ENCODE data around the gene KRTAP17-1.
"Not testable (repeated sequence)": the region's sequence is repeated elsewhere in the genome, so short reads cannot be mapped to it uniquely, and the experiment has no call there.

The KRTAP17-1 gene

DNA sequence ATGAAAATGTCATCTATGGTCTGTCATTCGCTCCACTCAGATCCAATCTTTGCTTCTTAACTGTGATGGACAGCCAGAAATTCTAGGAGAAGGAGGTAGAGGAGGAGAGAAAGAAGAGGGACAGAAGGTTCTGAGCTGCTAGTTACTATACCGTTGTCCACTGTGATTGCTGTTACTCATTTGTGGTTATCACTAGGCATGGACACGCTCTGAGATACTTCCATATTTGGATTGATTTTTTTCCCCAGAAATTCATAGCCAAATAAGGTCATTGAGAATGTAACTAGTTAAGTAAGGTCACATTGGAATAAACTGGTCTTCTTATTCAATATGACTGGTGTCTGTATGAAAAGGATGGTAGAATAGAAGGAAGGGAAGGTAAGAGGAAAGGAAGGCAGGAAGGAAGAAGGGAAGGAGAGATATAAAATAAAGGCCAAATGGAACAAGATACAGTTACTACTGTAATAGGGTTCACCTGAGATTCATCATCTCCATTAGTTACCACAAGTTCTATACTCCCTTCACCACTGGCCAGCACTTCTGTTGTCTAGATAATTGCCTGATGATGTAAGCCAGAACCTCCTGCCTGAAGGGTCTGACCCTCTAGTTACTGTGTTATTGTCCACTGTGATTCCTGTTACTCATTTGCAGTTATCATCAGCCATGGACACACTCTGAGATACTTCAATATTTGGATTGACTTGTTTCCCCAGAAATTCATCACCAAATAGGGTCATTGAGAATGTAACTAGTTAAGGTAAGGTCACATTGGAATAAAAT lies 37.1 kb downstream of the KRTAP17-1 start:
- peaks cover 6% of the 10 kb centered on the region for H3K9me3 Mint-ChIP-seq
- peaks cover 18% of the 10 kb centered on the region for H3K27me3 Mint-ChIP-seq (ENCODE audit: low read depth)
- H3K4me1 Mint-ChIP-seq, result no peaks in the 10 kb centered on the region

DNA sequence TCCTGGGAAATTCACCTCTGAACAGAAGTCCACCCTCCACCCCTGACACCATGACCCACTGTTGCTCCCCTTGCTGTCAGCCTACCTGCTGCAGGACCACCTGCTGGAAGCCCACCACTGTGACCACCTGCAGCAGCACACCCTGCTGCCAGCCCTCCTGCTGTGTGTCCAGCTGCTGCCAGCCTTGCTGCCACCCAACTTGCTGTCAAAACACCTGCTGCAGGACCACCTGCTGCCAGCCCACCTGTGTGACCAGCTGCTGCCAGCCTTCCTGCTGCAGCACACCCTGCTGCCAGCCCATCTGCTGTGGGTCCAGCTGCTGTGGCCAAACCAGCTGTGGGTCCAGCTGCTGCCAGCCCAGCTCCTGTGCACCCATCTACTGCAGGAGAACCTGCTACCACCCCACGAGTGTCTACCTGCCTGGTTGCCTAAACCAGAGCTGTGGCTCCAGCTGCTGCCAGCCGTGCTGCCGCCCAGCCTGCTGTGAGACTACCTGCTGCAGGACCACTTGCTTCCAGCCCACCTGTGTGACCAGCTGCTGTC lies 39.8 kb downstream of the KRTAP17-1 start, which contains the start of gene KRTAP9-7:
KRTAP9-7 (plus strand) TSS at position 51 of the 543 bp plus-strand sequence; CDS start at position 51, 0 bp downstream.
- peaks cover 18% of the 10 kb centered on the region for H3K27me3 Mint-ChIP-seq (ENCODE audit: low read depth)
- H3K4me1 Mint-ChIP-seq; H3K4me3 Mint-ChIP-seq; H3K27ac Mint-ChIP-seq; H3K36me3 Mint-ChIP-seq (ENCODE audit: low read depth); H3K9me3 Mint-ChIP-seq: not testable (repeated sequence)

More for the DNA sequence above, 37.1 kb downstream of the KRTAP17-1 start:
- Mint-ChIP-seq H3K4me3 (no peak overlapping the region), H3K36me3 (ENCODE audit: low read depth) (no peaks in the 10 kb centered on the region), H3K27ac (no peak overlapping the region)
- TF ChIP-seq, protein P1, sequence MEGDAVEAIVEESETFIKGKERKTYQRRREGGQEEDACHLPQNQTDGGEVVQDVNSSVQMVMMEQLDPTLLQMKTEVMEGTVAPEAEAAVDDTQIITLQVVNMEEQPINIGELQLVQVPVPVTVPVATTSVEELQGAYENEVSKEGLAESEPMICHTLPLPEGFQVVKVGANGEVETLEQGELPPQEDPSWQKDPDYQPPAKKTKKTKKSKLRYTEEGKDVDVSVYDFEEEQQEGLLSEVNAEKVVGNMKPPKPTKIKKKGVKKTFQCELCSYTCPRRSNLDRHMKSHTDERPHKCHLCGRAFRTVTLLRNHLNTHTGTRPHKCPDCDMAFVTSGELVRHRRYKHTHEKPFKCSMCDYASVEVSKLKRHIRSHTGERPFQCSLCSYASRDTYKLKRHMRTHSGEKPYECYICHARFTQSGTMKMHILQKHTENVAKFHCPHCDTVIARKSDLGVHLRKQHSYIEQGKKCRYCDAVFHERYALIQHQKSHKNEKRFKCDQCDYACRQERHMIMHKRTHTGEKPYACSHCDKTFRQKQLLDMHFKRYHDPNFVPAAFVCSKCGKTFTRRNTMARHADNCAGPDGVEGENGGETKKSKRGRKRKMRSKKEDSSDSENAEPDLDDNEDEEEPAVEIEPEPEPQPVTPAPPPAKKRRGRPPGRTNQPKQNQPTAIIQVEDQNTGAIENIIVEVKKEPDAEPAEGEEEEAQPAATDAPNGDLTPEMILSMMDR (IDR thresholded peaks at IDR 0.05; ENCODE audit: unreplicated experiment in 3 of 3), result no peak

DNA sequence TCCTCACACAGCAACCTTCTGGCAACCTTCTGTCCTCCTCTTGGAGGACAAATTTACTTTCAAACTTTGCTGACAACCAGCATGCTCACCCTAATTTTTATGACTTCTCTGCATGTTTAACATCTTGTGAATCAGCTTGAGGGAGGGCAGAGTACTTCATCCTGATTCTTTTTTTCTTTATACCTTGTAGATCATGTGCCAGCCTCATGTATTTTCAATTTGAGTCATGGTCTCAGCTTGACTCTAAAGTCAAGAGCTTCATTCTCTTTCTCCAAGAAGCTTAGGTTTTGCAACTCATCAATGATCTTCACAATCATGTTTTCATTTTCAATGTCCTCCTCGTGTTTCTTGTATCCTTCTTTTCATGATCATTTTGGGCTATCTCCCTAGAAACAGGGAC lies 43.7 kb downstream of the KRTAP17-1 start:
- no peaks in the 10 kb centered on the region for H3K9me3 Mint-ChIP-seq
- H3K4me1 Mint-ChIP-seq, result no peaks in the 10 kb centered on the region
- H3K27me3 Mint-ChIP-seq (ENCODE audit: low read depth), result peaks cover 11% of the 10 kb centered on the region
- TF ChIP-seq, protein P1 (IDR thresholded peaks at IDR 0.05; ENCODE audit: unreplicated experiment in 3 of 3), result no peak
- H3K4me3 Mint-ChIP-seq, result no peak overlapping the region
- H3K36me3 Mint-ChIP-seq (ENCODE audit: low read depth), result no peaks in the 10 kb centered on the region
- H3K27ac Mint-ChIP-seq, result no peak overlapping the region

DNA sequence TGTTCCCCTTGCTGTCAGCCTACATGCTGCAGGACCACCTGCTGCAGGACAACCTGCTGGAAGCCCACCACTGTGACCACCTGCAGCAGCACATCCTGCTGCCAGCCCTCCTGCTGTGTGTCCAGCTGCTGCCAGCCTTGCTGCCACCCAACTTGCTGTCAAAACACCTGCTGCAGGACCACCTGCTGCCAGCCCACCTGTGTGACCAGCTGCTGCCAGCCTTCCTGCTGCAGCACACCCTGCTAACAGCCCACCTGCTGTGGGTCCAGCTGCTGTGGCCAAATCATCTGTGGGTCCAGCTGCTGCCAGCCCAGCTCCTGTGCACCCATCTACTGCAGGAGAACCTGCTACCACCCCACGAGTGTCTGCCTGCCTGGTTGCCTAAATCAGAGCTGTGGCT lies 44.2 kb downstream of the KRTAP17-1 start:
- not testable (repeated sequence) for H3K4me3 Mint-ChIP-seq; H3K36me3 Mint-ChIP-seq (ENCODE audit: low read depth); H3K27ac Mint-ChIP-seq; H3K27me3 Mint-ChIP-seq (ENCODE audit: low read depth); H3K4me1 Mint-ChIP-seq; H3K9me3 Mint-ChIP-seq

DNA sequence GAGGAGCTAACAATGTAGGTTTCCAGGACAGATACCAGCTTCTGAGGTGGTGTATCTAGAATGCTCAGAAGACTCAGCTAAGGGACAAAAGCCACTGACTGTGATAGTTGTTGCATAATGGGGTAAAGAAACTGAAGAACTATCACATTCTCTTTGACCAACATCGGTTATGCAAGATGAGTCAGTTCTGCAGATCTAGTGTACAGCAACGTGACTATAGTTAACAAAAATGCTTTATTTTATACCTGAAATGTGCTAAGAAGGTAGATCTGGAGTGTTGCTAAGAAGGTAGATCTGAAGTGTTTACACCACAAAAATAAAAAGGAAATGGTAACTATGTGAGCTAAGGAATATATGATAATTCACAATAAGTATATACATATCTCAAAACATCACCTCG lies 47.8 kb downstream of the KRTAP17-1 start:
- no peaks in the 10 kb centered on the region for H3K4me1 Mint-ChIP-seq
- peaks cover 15% of the 10 kb centered on the region for H3K27me3 Mint-ChIP-seq (ENCODE audit: low read depth)
- TF ChIP-seq, protein P1 (IDR thresholded peaks at IDR 0.05; ENCODE audit: unreplicated experiment in 3 of 3), result no peak
- H3K36me3 Mint-ChIP-seq (ENCODE audit: low read depth), result no peaks in the 10 kb centered on the region
- H3K27ac Mint-ChIP-seq, result no peak overlapping the region
- no peak overlapping the region for H3K4me3 Mint-ChIP-seq
- H3K9me3 Mint-ChIP-seq, result no peaks in the 10 kb centered on the region

DNA sequence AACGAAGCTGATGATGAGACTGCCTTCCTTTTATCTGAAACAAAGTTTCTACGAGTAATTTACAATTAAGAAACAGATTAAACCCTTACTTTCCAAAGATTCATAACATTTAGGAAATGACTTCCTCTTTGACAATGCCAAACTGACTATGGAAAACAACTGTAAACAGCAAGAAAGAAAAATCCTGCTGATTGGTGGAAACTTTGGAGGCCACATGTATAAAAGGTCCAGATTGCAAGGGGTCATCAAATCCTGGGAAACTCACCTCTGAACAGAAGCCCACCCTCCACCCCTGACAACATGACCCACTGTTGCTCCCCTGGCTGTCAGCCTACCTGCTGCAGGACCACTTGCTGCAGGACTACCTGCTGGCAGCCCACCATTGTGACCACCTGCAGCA lies 50.4 kb downstream of the KRTAP17-1 start, which contains the start of gene KRTAP9-6:
KRTAP9-6 (plus strand) TSS at position 301 of the 400 bp plus-strand sequence; CDS start at position 301, 0 bp downstream.
- peaks cover 34% of the 10 kb centered on the region for H3K27me3 Mint-ChIP-seq (ENCODE audit: low read depth)
- H3K9me3 Mint-ChIP-seq, result peaks cover 3% of the 10 kb centered on the region
- H3K36me3 Mint-ChIP-seq (ENCODE audit: low read depth), result no peaks in the 10 kb centered on the region
- H3K4me3 Mint-ChIP-seq, result no peak within 1 kb of the TSS
- no peak within 1 kb of the TSS for H3K27ac Mint-ChIP-seq
- no peaks in the 10 kb centered on the region for H3K4me1 Mint-ChIP-seq
- TF ChIP-seq, protein P1 (IDR thresholded peaks at IDR 0.05; ENCODE audit: unreplicated experiment in 3 of 3), result no peak
